GM23248 (cell line): Measurements from ENCODE around the gene TRPM2. TPM values are rescaled to one million over a fixed set of nuclear protein-coding genes. Genes with fewer than 3 reads are reported as not detected.
"Not testable (repeated sequence)": the region's sequence is repeated elsewhere in the genome, so short reads cannot be mapped to it uniquely, and the experiment has no call there.

ENCODE experiments used
- DNase-seq: peaks from one replicate; pipeline ENCODE4 v3.0.0-alpha.2; 2015
- H2AFZ ChIP-seq: fragments of 200-600 bp; sonication (generic); 2 replicates; pipeline ENCODE4 v1.6.1; 2016; ENCODE audit warnings: antibody characterized with exemption
- H3F3A ChIP-seq: fragments of 200-600 bp; sonication (generic); 2 replicates; pipeline ENCODE4 v1.6.1; 2016; ENCODE audit warnings: mild to moderate bottlenecking, antibody characterized with exemption, mixed run types; ENCODE audit not compliant: insufficient read depth
- H3K27ac ChIP-seq: fragments of 200-600 bp; sonication (generic); 2 replicates; pipeline ENCODE4 v1.5.1; 2016; ENCODE audit warnings: mild to moderate bottlenecking
- H3K27me3 ChIP-seq: fragments of 200-600 bp; sonication (generic); replicated peaks from 2 replicates; pipeline ENCODE4 v1.6.1; 2016; ENCODE audit warnings: mild to moderate bottlenecking; ENCODE audit not compliant: insufficient read depth
- H3K36me3 ChIP-seq: fragments of 200-600 bp; sonication (generic); 2 replicates; pipeline ENCODE4 v1.6.1; 2016; ENCODE audit warnings: low read depth, mild to moderate bottlenecking
- H3K4me1 ChIP-seq: fragments of 200-600 bp; sonication (generic); 2 replicates; pipeline ENCODE4 v1.6.1; 2016; ENCODE audit warnings: mild to moderate bottlenecking; ENCODE audit not compliant: insufficient read depth
- H3K4me2 ChIP-seq: fragments of 200-600 bp; sonication (generic); one replicate; pipeline ENCODE4 v1.6.1; 2016; ENCODE audit warnings: mild to moderate bottlenecking; ENCODE audit not compliant: unreplicated experiment
- H3K4me3 ChIP-seq: fragments of 200-600 bp; sonication (generic); 2 replicates; pipeline ENCODE4 v1.5.1; 2016; ENCODE audit warnings: mild to moderate bottlenecking
- H3K79me2 ChIP-seq: fragments of 200-600 bp; sonication (generic); 2 replicates; pipeline ENCODE4 v1.6.1; 2016; ENCODE audit warnings: mild to moderate bottlenecking; ENCODE audit not compliant: insufficient read depth
- H3K9ac ChIP-seq: fragments of 200-600 bp; sonication (generic); 2 replicates; pipeline ENCODE4 v1.6.1; 2016; ENCODE audit warnings: mild to moderate bottlenecking
- H3K9me2 ChIP-seq: fragments of 200-600 bp; sonication (generic); 2 replicates; pipeline ENCODE4 v1.6.1; 2016; ENCODE audit warnings: mixed run types, mild to moderate bottlenecking, moderate library complexity; ENCODE audit not compliant: insufficient read depth
- H3K9me3 ChIP-seq: fragments of 200-600 bp; sonication (generic); one replicate; pipeline ENCODE4 v1.6.1; 2017; ENCODE audit warnings: low read depth
- H4K20me1 ChIP-seq: fragments of 200-600 bp; sonication (generic); 2 replicates; pipeline ENCODE4 v1.6.0; 2016; ENCODE audit not compliant: insufficient read depth
- EZH2 ChIP-seq: fragments of 200-600 bp; sonication (generic); IDR thresholded peaks from 2 replicates; pipeline ENCODE4 v1.6.1; 2018; ENCODE audit warnings: antibody characterized with exemption, mild to moderate bottlenecking; ENCODE audit not compliant: insufficient read depth, poor library complexity, severe bottlenecking
- EZH2phosphoT487 ChIP-seq: fragments of 200-600 bp; sonication (generic); IDR thresholded peaks from 2 replicates; pipeline ENCODE4 v1.6.1; 2018; ENCODE audit warnings: antibody characterized with exemption, moderate library complexity, mild to moderate bottlenecking, low read depth; ENCODE audit not compliant: insufficient read depth
- WGBS, 2 experiments: methylation state at CpG; one replicate each; pipeline ENCODE4 v1.1.6; 2015 to 2017; ENCODE audit warnings: low lambda C conversion rate in 2 of 2, low coverage in 1 of 2; ENCODE audit errors: missing lambda C conversion rate in 2 of 2; 5-methylcytosine and 5-hydroxymethylcytosine counted together
- in situ Hi-C: fragments of 300-500 bp; cut with MboI; formaldehyde crosslinking; loops from 2 replicates; pipeline ENCODE4 v1.15.0; 2020
- polyA plus RNA-seq: library from polyadenylated mRNA; unstranded; fragments of >200 nt; fragmentation: Nextera tagmentation; extraction: Ambion mirVana; gene quantifications from 2 replicates; pipeline ENCODE4 v1.2.1, GENCODE V29; 2016
- total RNA-seq: library from RNA; depleted of rRNA; stranded (reverse); fragments of >200 nt; shearing (Covaris generic); gene quantifications from 2 replicates; pipeline ENCODE4 v1.2.3, GENCODE V29; 2014

The TRPM2 gene
- total and polyA plus RNA-seq, 2 experiments from 2014 or later, result 0.22 TPM; not detected in 1

GRCh38 chr21:44416193-44416592, 62.8 kb downstream of the TRPM2 start:
- Histone ChIP-seq H3K4me1 (no peaks in the 10 kb centered on the region), H3K9ac (no peak overlapping the region), H3K27ac (no peak overlapping the region), H3K36me3 (no peaks in the 10 kb centered on the region), H4K20me1 (no peaks in the 10 kb centered on the region), H3K4me3 (no peak overlapping the region), H3K9me2 (no peaks in the 10 kb centered on the region), H3K79me2 (no peaks in the 10 kb centered on the region), H3K4me2 (no peak overlapping the region), H3K27me3 (no peaks in the 10 kb centered on the region; the same call in 1 of the 2 replicates), H2AFZ (no peak overlapping the region), H3F3A (no peaks in the 10 kb centered on the region), H3K9me3 (no peaks in the 10 kb centered on the region)
- TF ChIP-seq EZH2phosphoT487, result no peak
- no peak for TF ChIP-seq EZH2
- no peak for DNase-seq
- in situ Hi-C loops, result loop anchor here (10.0 kb wide), 1 partner anchor 59 kb away; no protein-coding TSS in a partner anchor
- 32 to 33% methylated on average over 8 of the region's 8 CpGs for whole genome bisulfite sequencing, 2 experiments

- H3K4me3 ChIP-seq, H3K9me2 ChIP-seq, H3K4me2 ChIP-seq, DNase-seq, H3K4me1 ChIP-seq, H2AFZ ChIP-seq, H4K20me1 ChIP-seq, H3K27me3 ChIP-seq, H3K36me3 ChIP-seq, H3F3A ChIP-seq, H3K9ac ChIP-seq, H3K79me2 ChIP-seq, H3K9me3 ChIP-seq, H3K27ac ChIP-seq: not testable (repeated sequence)
- in situ Hi-C loops, result loop anchor here (10.0 kb wide), 1 partner anchor 57 kb away; no protein-coding TSS in a partner anchor
- 67 to 81% methylated on average over 6 to 21 of the region's 21 CpGs for WGBS, 2 experiments
Measured at GRCh38 chr21:44417621-44418107, 64.2 kb downstream of the TRPM2 start.

- no peaks in the 10 kb centered on the region for H3K79me2 ChIP-seq
- no peaks in the 10 kb centered on the region for H3K4me1 ChIP-seq
- no peak overlapping the region for H3K9ac ChIP-seq
- no peak for DNase-seq
- H2AFZ ChIP-seq, result no peak overlapping the region
- in situ Hi-C loops, result loop anchor here (10.0 kb wide), 1 partner anchor 57 kb away; no protein-coding TSS in a partner anchor
- no peaks in the 10 kb centered on the region for H3F3A ChIP-seq
- H3K9me3 ChIP-seq, result no peaks in the 10 kb centered on the region
- no peak overlapping the region for H3K4me3 ChIP-seq
- H3K27me3 ChIP-seq, result no peaks in the 10 kb centered on the region; the same call in 1 of the 2 replicates
- no peak for TF ChIP-seq EZH2phosphoT487
- no peak for TF ChIP-seq EZH2
- H4K20me1 ChIP-seq, result no peaks in the 10 kb centered on the region
- H3K27ac ChIP-seq, result no peak overlapping the region
- H3K36me3 ChIP-seq, result no peaks in the 10 kb centered on the region
- H3K9me2 ChIP-seq, result no peaks in the 10 kb centered on the region
- H3K4me2 ChIP-seq, result no peak overlapping the region
- WGBS, 2 experiments, result 57 to 65% methylated on average over 22 to 23 of the region's 25 CpGs
Measured at GRCh38 chr21:44418108-44418875, 64.9 kb downstream of the TRPM2 start.

DNA sequence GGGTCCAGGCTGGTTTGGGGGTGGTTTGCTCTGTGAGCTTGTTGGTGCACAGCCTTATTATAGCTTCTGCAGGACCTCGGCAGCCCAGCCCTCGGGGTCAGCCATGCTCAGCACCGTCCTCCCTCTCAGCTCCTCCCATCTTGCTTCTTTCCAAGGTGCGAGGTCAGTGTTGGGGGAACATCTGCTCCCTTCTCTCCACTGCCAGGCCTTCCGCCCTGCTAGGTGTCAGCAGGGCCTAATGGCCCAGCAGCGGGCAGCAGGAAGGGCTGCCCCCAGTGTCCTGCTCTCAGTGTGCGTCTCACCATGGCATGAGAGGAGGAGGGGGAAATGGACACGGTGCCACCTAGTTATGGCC, 65.4 kb downstream of the TRPM2 start:
- no peak overlapping the region for H2AFZ ChIP-seq
- H3K4me2 ChIP-seq, result no peak overlapping the region
- H3F3A ChIP-seq, result no peaks in the 10 kb centered on the region
- no peak overlapping the region for H3K9ac ChIP-seq
- no peaks in the 10 kb centered on the region for H4K20me1 ChIP-seq
- H3K4me1 ChIP-seq, result no peaks in the 10 kb centered on the region
- no peaks in the 10 kb centered on the region for H3K79me2 ChIP-seq
- no peaks in the 10 kb centered on the region; the same call in 1 of the 2 replicates for H3K27me3 ChIP-seq
- H3K9me3 ChIP-seq, result no peaks in the 10 kb centered on the region
- no peak overlapping the region for H3K27ac ChIP-seq
- no peaks in the 10 kb centered on the region for H3K36me3 ChIP-seq
- WGBS, 2 experiments, result 63 to 72% methylated on average over 8 of the region's 8 CpGs
- in situ Hi-C loops, result loop anchor here (10.0 kb wide), 1 partner anchor 56 kb away; no protein-coding TSS in a partner anchor
- DNase-seq, result no peak
- no peak for TF ChIP-seq EZH2phosphoT487
- TF ChIP-seq EZH2, result no peak
- no peak overlapping the region for H3K4me3 ChIP-seq
- no peaks in the 10 kb centered on the region for H3K9me2 ChIP-seq
